Common myeloid progenitor, CD34-positive (primary cell): Measurements from ENCODE around the gene MKI67.
A peak's percentile ranks its signal among the peaks of the same experiment; 100 is the strongest.

Experiments used
- CTCF ChIA-PET: fragments of 350-600 bp; sonication (Branson Sonifier 250); formaldehyde crosslinking; loops from one replicate; lab custom pipeline; 2021; ENCODE audit warnings: antibody characterized with exemption; lab: Charles Lee
- POLR2A ChIA-PET: fragments of 350-600 bp; sonication (Branson Sonifier 250); formaldehyde crosslinking; loops from one replicate; lab custom pipeline; 2021; ENCODE audit warnings: antibody characterized with exemption; lab: Charles Lee
- DNase-seq, 3 donors: peaks; one replicate each; pipeline versions ENCODE4 v3.0.0 to v3.0.0-alpha.2; 2013
- H3K27ac ChIP-seq, 2 experiments: 1 replicate in 1 of 2; 2 replicates in 1 of 2; pipeline ENCODE4 v1.7.0; 2013; ENCODE audit warnings: inconsistent platforms in 2 of 2, low read length in 2 of 2, mild to moderate bottlenecking in 2 of 2, low read depth in 1 of 2, moderate library complexity in 1 of 2; ENCODE audit not compliant: severe bottlenecking in 2 of 2, insufficient read depth in 1 of 2, poor library complexity in 1 of 2
- H3K27me3 ChIP-seq, 5 experiments: replicated peaks in 2 of 5; 1 replicate in 3 of 5; 2 replicates in 2 of 5; pipeline versions ENCODE4 v1.6.1 to v1.7.0; 2013; ENCODE audit warnings: low read length in 4 of 5, mild to moderate bottlenecking in 2 of 5, moderate library complexity in 2 of 5, inconsistent platforms in 1 of 5; ENCODE audit not compliant: insufficient read depth in 5 of 5, control insufficient read depth in 4 of 5
- H3K36me3 ChIP-seq, 4 experiments: 1 replicate in 2 of 4; 2 replicates in 2 of 4; pipeline versions ENCODE4 v1.6.1 to v1.7.0; 2013; ENCODE audit warnings: low read length in 3 of 4, control low read depth in 1 of 4, mild to moderate bottlenecking in 1 of 4; ENCODE audit not compliant: control insufficient read depth in 4 of 4, insufficient read depth in 4 of 4
- H3K4me1 ChIP-seq, 4 experiments: 1 replicate in 3 of 4; 2 replicates in 1 of 4; pipeline versions ENCODE4 v1.6.1 to v1.7.1; 2013; ENCODE audit warnings: low read length in 3 of 4, mild to moderate bottlenecking in 3 of 4, control low read depth in 1 of 4, inconsistent platforms in 1 of 4, moderate library complexity in 1 of 4; ENCODE audit not compliant: control insufficient read depth in 4 of 4, insufficient read depth in 4 of 4; ENCODE audit errors: control extremely low read depth in 1 of 4
- H3K4me3 ChIP-seq, 7 experiments: 1 replicate in 4 of 7; 2 replicates in 3 of 7; pipeline versions ENCODE4 v1.5.1 to v1.7.0; 2013; ENCODE audit warnings: mild to moderate bottlenecking in 7 of 7, low read length in 6 of 7, moderate library complexity in 6 of 7, inconsistent platforms in 2 of 7, low read depth in 2 of 7, control low read depth in 1 of 7; ENCODE audit not compliant: insufficient read depth in 4 of 7, control insufficient read depth in 1 of 7; ENCODE audit errors: extremely low read depth in 1 of 7
- H3K9me3 ChIP-seq, 5 experiments: 1 replicate in 4 of 5; 2 replicates in 1 of 5; pipeline versions ENCODE4 v1.6.1 to v1.7.1; 2013; ENCODE audit warnings: low read length in 4 of 5, mild to moderate bottlenecking in 2 of 5, inconsistent platforms in 1 of 5, low read depth in 1 of 5, moderate library complexity in 1 of 5; ENCODE audit not compliant: control insufficient read depth in 4 of 5, insufficient read depth in 2 of 5; ENCODE audit errors: control extremely low read depth in 1 of 5
- WGBS: methylation state at CpG from one replicate; pipeline ENCODE4 v1.1.5; 2013; ENCODE audit not compliant: insufficient coverage; 5-methylcytosine and 5-hydroxymethylcytosine counted together

Gene MKI67

DNA sequence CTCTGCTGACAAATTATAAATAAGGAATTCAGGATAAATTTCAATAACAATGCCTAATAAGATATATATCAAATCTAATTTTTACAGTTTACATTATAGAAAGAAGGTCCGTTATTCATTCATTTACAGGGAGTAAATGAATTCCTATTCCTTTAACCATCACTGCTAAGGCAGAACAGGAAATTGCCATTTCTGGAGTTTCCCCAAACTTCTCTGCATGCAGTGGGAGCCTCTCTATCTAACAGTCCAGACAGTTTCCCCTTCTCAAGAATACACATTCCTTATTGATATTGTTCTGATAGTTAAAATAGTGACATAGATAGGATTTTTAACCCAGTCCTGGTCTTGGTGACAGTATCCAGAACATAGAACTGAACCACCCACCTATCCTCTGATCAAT lies 24.3 kb downstream of the MKI67 start:
- Histone ChIP-seq H3K27me3 (no peaks in the 10 kb centered on the region), H3K4me3 (no peak overlapping the region), H3K4me1 (peaks cover 0 to 1% (median 0%) of the 10 kb centered on the region in 4 experiments), H3K36me3 (peaks cover 29 to 99% (median 64%) of the 10 kb centered on the region in 4 experiments), H3K27ac (no peak overlapping the region), H3K9me3 (no peaks in the 10 kb centered on the region)
- ChIA-PET POLR2A (no interaction called here), CTCF (no interaction called here)
- DNase-seq = no peak
- no CpG with 5 or more reads among the region's 1 CpG for WGBS

DNA sequence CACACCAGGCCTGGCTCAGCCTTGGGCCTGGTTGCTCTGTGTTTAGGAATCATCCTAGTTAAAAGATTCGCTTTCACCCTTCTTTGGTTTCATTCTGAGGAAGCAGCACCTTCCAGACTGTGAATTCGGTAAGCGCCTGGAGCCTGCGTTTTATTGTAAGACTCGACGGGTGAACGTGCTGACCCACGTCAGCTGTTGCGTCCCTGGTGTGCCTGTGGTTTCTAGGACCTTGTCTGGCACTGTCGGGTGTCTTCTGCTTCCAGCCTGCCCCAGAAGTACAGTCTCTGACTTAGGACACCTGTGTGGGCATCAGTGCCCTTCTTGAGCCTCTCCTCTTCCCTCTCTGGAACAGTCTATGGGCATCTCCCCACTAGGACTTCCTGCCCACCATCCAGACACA lies 26.3 kb downstream of the MKI67 start:
- H3K36me3 ChIP-seq = peaks cover 19 to 84% (median 49%) of the 10 kb centered on the region in 4 experiments
- CTCF ChIA-PET = no interaction called here
- no peak for DNase-seq
- POLR2A ChIA-PET = no interaction called here
- WGBS = 97% methylated on average over 10 of the region's 10 CpGs
- H3K4me1 ChIP-seq = peaks cover 2 to 18% (median 14%) of the 10 kb centered on the region in 4 experiments
- H3K4me3 ChIP-seq = no peak overlapping the region
- no peak overlapping the region for H3K27ac ChIP-seq
- H3K27me3 ChIP-seq = no peaks in the 10 kb centered on the region
- H3K9me3 ChIP-seq = no peaks in the 10 kb centered on the region

DNA sequence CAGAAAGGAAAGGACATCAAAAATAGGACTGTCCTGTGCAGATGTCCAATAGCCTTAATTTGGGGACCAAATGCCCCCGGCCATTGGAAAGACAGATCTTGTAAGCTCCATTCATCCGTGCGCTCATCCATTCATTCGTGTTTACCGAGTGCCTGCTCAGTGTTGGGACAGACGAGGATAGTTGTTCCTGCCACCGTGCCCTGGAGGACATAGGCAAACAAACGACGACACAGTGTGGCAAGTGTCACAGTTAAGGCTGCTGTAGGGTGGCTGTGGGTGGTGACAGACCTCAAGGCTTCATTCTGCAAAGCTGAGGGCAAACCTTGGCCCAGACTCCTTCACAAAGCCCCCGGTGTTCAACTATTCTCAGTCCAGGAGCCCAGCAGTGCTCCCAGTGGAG lies 27.6 kb downstream of the MKI67 start:
- no peak for DNase-seq
- peaks cover 2 to 18% (median 14%) of the 10 kb centered on the region in 4 experiments for H3K4me1 ChIP-seq
- 99% methylated on average over 9 of the region's 10 CpGs for WGBS
- H3K27me3 ChIP-seq = no peaks in the 10 kb centered on the region
- POLR2A ChIA-PET = no interaction called here
- CTCF ChIA-PET = interaction anchor here (1.6 kb wide), 1 partner anchor 19 kb away, joined by 3 read pairs; no protein-coding TSS in a partner anchor
- no peak overlapping the region for H3K27ac ChIP-seq
- no peaks in the 10 kb centered on the region for H3K9me3 ChIP-seq
- peaks cover 13 to 71% (median 41%) of the 10 kb centered on the region in 4 experiments for H3K36me3 ChIP-seq
- H3K4me3 ChIP-seq = no peak overlapping the region

DNA sequence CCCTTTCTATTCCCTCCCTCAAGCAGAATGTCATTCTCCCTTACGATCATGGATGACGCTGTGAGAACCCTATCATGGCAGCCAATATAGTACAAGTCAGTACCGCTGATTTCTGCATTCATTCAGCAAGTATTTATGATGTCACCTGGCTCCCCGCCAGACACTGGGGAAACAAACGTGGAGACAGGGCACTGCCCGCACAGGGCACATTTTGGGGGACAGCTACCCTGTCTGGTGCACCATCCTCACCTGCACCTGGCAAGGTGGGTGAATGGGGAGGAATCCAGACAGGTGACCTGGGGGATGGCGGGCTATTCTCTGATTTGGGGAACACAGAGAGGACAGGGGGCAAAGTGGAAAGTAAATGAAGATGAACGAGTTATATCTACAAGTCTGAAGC lies 28.4 kb downstream of the MKI67 start:
- no peaks in the 10 kb centered on the region for H3K27me3 ChIP-seq
- CTCF ChIA-PET = interaction anchor here (1.3 to 2.4 kb wide), 3 partner anchors 18 to 53 kb away, joined by 3 to 8 read pairs (median 3); no protein-coding TSS in a partner anchor
- H3K36me3 ChIP-seq = peaks cover 13 to 63% (median 37%) of the 10 kb centered on the region in 4 experiments
- no peak overlapping the region for H3K4me3 ChIP-seq
- peaks cover 2 to 18% (median 14%) of the 10 kb centered on the region in 4 experiments for H3K4me1 ChIP-seq
- POLR2A ChIA-PET = no interaction called here
- no peak for DNase-seq
- H3K9me3 ChIP-seq = no peaks in the 10 kb centered on the region
- H3K27ac ChIP-seq = no peak overlapping the region
- WGBS = 97% methylated on average over 6 of the region's 8 CpGs

DNA sequence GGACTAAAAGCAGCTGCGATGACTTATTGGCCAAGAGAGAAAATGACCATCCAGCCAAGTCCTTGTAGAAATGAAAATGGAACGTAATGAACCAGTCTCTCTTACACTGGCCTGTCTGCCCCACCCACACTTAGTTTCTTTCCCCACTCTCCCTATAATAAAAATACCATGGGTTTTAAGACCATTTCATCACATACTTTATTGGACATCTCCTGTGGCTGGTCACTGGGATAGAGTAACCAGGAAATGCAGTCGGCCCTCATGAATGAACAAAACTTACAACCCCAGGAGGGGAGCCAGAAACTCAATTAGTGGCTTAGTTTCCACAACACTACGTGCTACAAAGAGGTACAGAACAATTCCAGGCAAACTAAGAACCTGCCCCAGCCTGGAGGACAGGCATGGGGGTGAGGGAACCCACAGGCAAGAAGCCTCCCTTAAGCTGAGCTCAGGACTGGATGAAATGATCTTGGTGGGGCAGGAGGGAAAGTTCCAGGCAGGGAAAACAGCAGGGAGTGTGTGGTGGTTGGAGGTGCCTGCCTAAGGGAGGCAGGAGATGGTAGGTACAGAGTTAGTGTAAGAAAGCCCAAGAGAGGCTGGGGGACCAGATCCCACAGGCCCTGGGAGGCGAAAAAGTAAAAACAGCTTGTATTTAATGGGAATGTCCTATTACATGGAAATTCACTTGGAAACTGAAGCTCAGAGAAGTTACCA lies 29.6 kb downstream of the MKI67 start:
- peaks cover 8 to 51% (median 31%) of the 10 kb centered on the region in 4 experiments for H3K36me3 ChIP-seq
- DNase-seq = no peak
- POLR2A ChIA-PET = no interaction called here
- H3K4me3 ChIP-seq = no peak overlapping the region
- no peaks in the 10 kb centered on the region for H3K27me3 ChIP-seq
- CTCF ChIA-PET = interaction anchor here (1.0 to 2.4 kb wide), 4 partner anchors 16 to 54 kb away, joined by 3 to 8 read pairs (median 3); no protein-coding TSS in a partner anchor
- WGBS = 97% methylated on average over 4 of the region's 5 CpGs
- H3K27ac ChIP-seq = no peak overlapping the region
- H3K4me1 ChIP-seq = peaks cover 2 to 18% (median 14%) of the 10 kb centered on the region in 4 experiments
- H3K9me3 ChIP-seq = no peaks in the 10 kb centered on the region

DNA sequence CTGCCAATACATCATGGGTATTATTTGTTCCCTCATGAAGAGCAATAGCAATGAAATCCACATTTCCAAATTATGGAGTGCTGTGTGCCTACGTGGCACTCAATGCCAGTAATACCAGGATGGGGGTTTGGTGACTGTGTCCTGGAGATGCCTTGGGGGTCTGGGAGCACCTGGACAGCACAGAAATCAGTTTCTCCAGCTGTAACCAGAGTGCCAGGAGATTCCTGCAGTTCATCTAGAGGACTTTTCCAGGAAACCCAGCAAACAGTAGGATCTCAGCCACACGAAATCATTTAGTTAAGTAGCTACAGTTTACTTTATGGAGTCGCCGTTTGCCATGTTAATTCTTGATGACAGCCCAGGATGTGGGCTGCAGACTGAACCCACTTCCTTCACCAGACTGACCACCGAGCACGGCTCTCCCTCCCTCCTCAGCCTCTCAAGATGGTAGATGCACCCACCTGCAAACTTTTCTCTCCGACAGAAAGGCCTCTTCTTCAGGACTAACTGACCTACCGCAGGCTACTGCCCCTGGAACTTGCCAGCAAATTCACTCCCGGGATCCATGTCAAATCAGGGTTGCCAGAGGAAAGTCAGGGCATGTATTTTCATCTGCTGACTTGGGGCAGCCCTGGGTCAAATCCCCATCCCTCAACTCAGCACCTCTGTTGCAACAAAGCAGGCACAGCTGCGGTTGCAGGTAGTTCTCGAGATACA lies 30.3 kb downstream of the MKI67 start:
- Histone ChIP-seq H3K27ac (no peak overlapping the region), H3K4me3 (no peak overlapping the region), H3K4me1 (peaks cover 2 to 18% (median 14%) of the 10 kb centered on the region in 4 experiments), H3K27me3 (no peaks in the 10 kb centered on the region), H3K9me3 (no peaks in the 10 kb centered on the region), H3K36me3 (peaks cover 8 to 44% (median 26%) of the 10 kb centered on the region in 4 experiments)
- WGBS = 60% methylated on average over 11 of the region's 11 CpGs
- DNase-seq = peak in 2 of 3 donors; percentile 41 to 42
- POLR2A ChIA-PET = no interaction called here
- CTCF ChIA-PET = interaction anchor here (1.3 to 2.4 kb wide), 2 partner anchors 18 to 55 kb away, joined by 3 to 8 read pairs; no protein-coding TSS in a partner anchor
